Upper lobe of left lung (tissue), 6 donors: ENCODE data around the gene RERE. TPM values are rescaled to one million over a fixed set of nuclear protein-coding genes. Genes with fewer than 3 reads are reported as not detected.

Experiments used
- ATAC-seq, 2 donors: fragments of 200-7000 bp; cut with Tn5 transposase; one replicate each; pipeline ENCODE4 v1.9.1; 2022; ENCODE audit warnings: mild to moderate bottlenecking in 2 of 2, moderate library complexity in 2 of 2; ENCODE audit not compliant: low FRiP score in 2 of 2
- DNase-seq, 2 donors: peaks; one replicate each; pipeline ENCODE4 v3.0.0-alpha.2; 2019 to 2020
- H3K27ac ChIP-seq, 4 donors: fragments of 200-600 bp; sonication (generic); one replicate each; pipeline ENCODE4 v1.5.1; 2016 to 2019
- H3K27me3 ChIP-seq, 4 donors: fragments of 200-600 bp; sonication (generic); one replicate each; pipeline ENCODE4 v1.5.1; 2017 to 2019
- H3K36me3 ChIP-seq, 4 donors: fragments of 200-600 bp; sonication (generic); one replicate each; pipeline ENCODE4 v1.5.1; 2016 to 2019
- H3K4me1 ChIP-seq, 4 donors: fragments of 200-600 bp; sonication (generic); one replicate each; pipeline ENCODE4 v1.5.1; 2018 to 2019
- H3K4me3 ChIP-seq, 4 donors: fragments of 200-600 bp; sonication (generic); one replicate each; pipeline ENCODE4 v1.5.1; 2017 to 2019; ENCODE audit warnings: mild to moderate bottlenecking in 2 of 4, moderate library complexity in 1 of 4
- H3K9me3 ChIP-seq, 4 donors: fragments of 200-600 bp; sonication (generic); one replicate each; pipeline ENCODE4 v1.5.1; 2018 to 2019
- CTCF ChIP-seq, 6 experiments: fragments of 450-650 bp in 4 of 6; fragments of 200-600 bp in 2 of 6; sonication (generic) in 2 of 6; IDR thresholded peaks; one replicate each; pipeline ENCODE4 v1.5.1; 2016 to 2019; ENCODE audit warnings: antibody characterized with exemption in 6 of 6
- EP300 ChIP-seq, 4 donors: sonication (generic); formaldehyde crosslinking; IDR thresholded peaks; one replicate each; pipeline ENCODE4 v1.5.1; 2017; ENCODE audit warnings: antibody characterized with exemption in 4 of 4, control low read depth in 2 of 4
- POLR2A ChIP-seq, 4 donors: fragments of 450-650 bp; IDR thresholded peaks; one replicate each; pipeline ENCODE4 v1.5.1; 2016 to 2017; ENCODE audit warnings: antibody characterized with exemption in 4 of 4, mild to moderate bottlenecking in 2 of 4
- POLR2AphosphoS5 ChIP-seq, 2 donors: sonication (generic); formaldehyde crosslinking; IDR thresholded peaks; one replicate each; pipeline ENCODE4 v1.5.1; 2017; ENCODE audit warnings: antibody characterized with exemption in 2 of 2
- WGBS, 2 donors: methylation state at CpG; one replicate each; pipeline ENCODE4 v1.1.5; 2017 to 2018; 5-methylcytosine and 5-hydroxymethylcytosine counted together
- total RNA-seq, 6 donors: library from RNA; depleted of rRNA in 4 of 6; stranded (reverse); fragments of >200 nt in 4 of 6; gene quantifications; one replicate each; pipeline versions ENCODE4 v1.1.0 to v1.2.1, GENCODE V29; 2016 to 2021
- donor health status: DM: no; HTN: no; CAD: no; lungs with moderate emphysema.
- donor health status: DM: no; HTN: yes; CAD: no; lungs with severe emphysema.

The RERE gene
- total RNA-seq, 6 donors from 2014 or later, result 75.5 to 222 (median 104) TPM

- H3K27me3 ChIP-seq, result no peaks in the 10 kb centered on the region
- H3K27ac ChIP-seq, result no peak overlapping the region
- no peak for TF ChIP-seq CTCF (IDR thresholded peaks at IDR 0.05)
- H3K9me3 ChIP-seq, result no peaks in the 10 kb centered on the region
- peaks cover 0 to 4% (median 0%) of the 10 kb centered on the region in 4 donors for H3K36me3 ChIP-seq
- 78 to 81% methylated on average over 1 of the region's 1 CpG for WGBS, 2 donors
- H3K4me3 ChIP-seq, result no peak overlapping the region
- peaks cover 0 to 10% (median 8%) of the 10 kb centered on the region in 4 donors for H3K4me1 ChIP-seq
- DNase-seq (no peak), ATAC-seq (no peak)
These were observed 276.5 kb downstream of the RERE start for GRCh38 chr1:8540971-8541370.

GRCh38 chr1:8540261-8540941 lies 277.0 kb downstream of the RERE start:
- Histone ChIP-seq H3K36me3 (peaks cover 0 to 4% (median 0%) of the 10 kb centered on the region in 4 donors), H3K27me3 (no peaks in the 10 kb centered on the region), H3K9me3 (no peaks in the 10 kb centered on the region), H3K4me1 (peaks cover 2 to 10% (median 8%) of the 10 kb centered on the region in 4 donors), H3K4me3 (no peak overlapping the region), H3K27ac (no peak overlapping the region)
- ATAC-seq (peak in 1 of 2 donors; percentile 71), DNase-seq (no peak)
- 82 to 84% methylated on average over 3 of the region's 3 CpGs for WGBS, 2 donors
- no peak for TF ChIP-seq POLR2AphosphoS5 (IDR thresholded peaks at IDR 0.05)
- no peak for TF ChIP-seq EP300 (IDR thresholded peaks at IDR 0.05)
- TF ChIP-seq POLR2A (IDR thresholded peaks at IDR 0.05), result no peak
- TF ChIP-seq CTCF (IDR thresholded peaks at IDR 0.05), result no peak

DNA sequence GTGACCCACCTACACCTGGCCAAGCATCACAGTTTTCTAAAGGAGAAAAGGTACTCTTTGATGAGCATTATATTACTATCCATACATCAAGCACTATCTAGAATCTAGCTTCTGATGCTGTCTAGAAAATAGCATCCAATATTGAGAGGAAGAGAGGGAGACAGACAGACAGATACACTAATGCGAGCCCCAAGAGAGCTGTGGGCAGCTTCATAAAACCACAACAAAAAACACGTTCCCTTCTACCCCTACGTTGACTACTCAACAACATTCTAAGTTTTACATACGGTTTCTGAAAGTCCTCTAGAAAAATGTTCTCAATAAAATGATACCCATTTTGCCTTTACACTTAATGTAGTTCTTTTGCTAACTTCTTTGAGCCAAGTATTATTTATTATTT lies 277.8 kb downstream of the RERE start:
- no peak for ATAC-seq
- Histone ChIP-seq H3K4me3 (no peak overlapping the region), H3K9me3 (no peaks in the 10 kb centered on the region), H3K27ac (no peak overlapping the region), H3K27me3 (no peaks in the 10 kb centered on the region), H3K36me3 (peaks cover 0 to 4% (median 0%) of the 10 kb centered on the region in 4 donors), H3K4me1 (peaks cover 7 to 10% (median 8%) of the 10 kb centered on the region in 4 donors)
- 85 to 90% methylated on average over 4 of the region's 4 CpGs for WGBS, 2 donors
- no peak for DNase-seq
- TF ChIP-seq POLR2AphosphoS5 (IDR thresholded peaks at IDR 0.05) (no peak), EP300 (IDR thresholded peaks at IDR 0.05) (no peak), POLR2A (IDR thresholded peaks at IDR 0.05) (no peak), CTCF (IDR thresholded peaks at IDR 0.05) (no peak)

DNA sequence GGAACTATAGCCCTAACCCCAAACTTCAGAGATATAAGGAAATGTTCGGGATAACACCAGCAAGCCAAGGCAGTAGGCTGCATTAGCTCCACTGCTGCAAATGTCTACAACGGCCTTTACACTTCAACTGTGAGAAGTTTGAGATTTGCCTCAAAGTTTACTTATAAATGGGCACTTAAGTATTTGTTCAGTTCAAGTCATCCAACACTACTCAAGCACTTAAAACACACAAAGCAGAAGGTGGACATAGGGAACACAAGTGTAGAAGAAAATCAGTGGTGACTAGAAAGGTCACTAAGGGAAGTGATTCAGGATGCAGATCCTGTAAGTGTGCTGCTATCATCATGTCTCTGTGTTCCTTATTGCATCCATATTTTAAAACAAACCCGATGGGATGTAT lies 278.9 kb downstream of the RERE start:
- DNase-seq (no peak), ATAC-seq (peak in 1 of 2 donors; percentile 75)
- peaks cover 7 to 10% (median 8%) of the 10 kb centered on the region in 4 donors for H3K4me1 ChIP-seq
- WGBS, 2 donors, result 61 to 70% methylated on average over 3 of the region's 3 CpGs
- no peaks in the 10 kb centered on the region for H3K9me3 ChIP-seq
- H3K27ac ChIP-seq, result no peak overlapping the region
- TF ChIP-seq CTCF (IDR thresholded peaks at IDR 0.05) (no peak), EP300 (IDR thresholded peaks at IDR 0.05) (no peak), POLR2A (IDR thresholded peaks at IDR 0.05) (no peak), POLR2AphosphoS5 (IDR thresholded peaks at IDR 0.05) (no peak)
- no peak overlapping the region for H3K4me3 ChIP-seq
- no peaks in the 10 kb centered on the region for H3K27me3 ChIP-seq
- H3K36me3 ChIP-seq, result peaks cover 0 to 4% (median 0%) of the 10 kb centered on the region in 4 donors

DNA sequence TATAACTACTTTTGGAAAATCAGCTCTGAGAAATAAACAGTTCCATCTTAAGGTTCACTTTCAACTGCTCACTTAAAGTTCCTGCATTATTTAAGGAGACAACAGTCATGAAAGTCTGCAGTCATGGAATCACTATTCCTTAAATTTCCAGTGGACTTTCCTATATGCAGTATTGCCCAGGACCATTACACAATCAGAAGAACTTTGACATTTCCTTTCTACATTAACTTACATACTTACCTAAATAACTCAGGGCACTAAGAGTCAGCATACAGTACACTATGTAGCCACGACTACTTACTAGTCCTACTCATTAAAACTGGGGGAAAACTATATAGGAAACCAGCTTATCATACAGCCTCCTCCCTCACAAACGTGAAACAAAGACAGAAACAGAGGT lies 279.4 kb downstream of the RERE start:
- no peak for ATAC-seq
- TF ChIP-seq POLR2AphosphoS5 (IDR thresholded peaks at IDR 0.05) (no peak), POLR2A (IDR thresholded peaks at IDR 0.05) (no peak), EP300 (IDR thresholded peaks at IDR 0.05) (no peak), CTCF (IDR thresholded peaks at IDR 0.05) (no peak)
- Histone ChIP-seq H3K27me3 (no peaks in the 10 kb centered on the region), H3K27ac (no peak overlapping the region), H3K4me3 (no peak overlapping the region), H3K4me1 (peaks cover 7 to 10% (median 8%) of the 10 kb centered on the region in 4 donors), H3K36me3 (peaks cover 0 to 4% (median 0%) of the 10 kb centered on the region in 4 donors), H3K9me3 (no peaks in the 10 kb centered on the region)
- 40 to 42% methylated on average over 2 of the region's 2 CpGs for WGBS, 2 donors
- no peak for DNase-seq
